Fibroblast of gingiva (primary cell): ENCODE measurements around the gene PDS5A.
A peak's percentile ranks its signal among the peaks of the same experiment; 100 is the strongest.
"Not testable (repeated sequence)": the region's sequence is repeated elsewhere in the genome, so short reads cannot be mapped to it uniquely, and the experiment has no call there.

Experiments used
- DNase-seq: peaks from one replicate; pipeline ENCODE4 v3.0.0-alpha.2; 2011; ENCODE audit warnings: low read depth

The PDS5A gene

DNA sequence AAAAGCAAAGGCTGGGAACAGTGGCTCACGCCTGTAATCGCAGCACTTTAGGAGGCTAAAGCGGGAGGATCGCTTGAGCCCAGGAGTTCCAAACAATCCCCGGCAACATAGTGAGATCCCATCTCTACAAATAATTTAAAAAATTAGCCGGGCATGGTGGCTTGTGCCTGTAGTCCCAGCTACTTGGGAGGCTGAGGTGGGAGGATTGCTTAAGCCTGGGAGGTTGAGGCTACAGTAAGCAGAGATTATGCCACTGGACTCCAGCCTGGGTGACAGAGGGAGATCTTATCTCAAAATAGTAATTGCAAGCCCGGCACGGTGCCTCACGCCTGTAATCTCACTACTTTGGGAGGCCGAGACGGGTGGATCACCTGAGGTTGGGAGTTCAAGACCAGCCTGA is 139.3 kb downstream of the PDS5A start:
- DNase-seq: not testable (repeated sequence)

DNA sequence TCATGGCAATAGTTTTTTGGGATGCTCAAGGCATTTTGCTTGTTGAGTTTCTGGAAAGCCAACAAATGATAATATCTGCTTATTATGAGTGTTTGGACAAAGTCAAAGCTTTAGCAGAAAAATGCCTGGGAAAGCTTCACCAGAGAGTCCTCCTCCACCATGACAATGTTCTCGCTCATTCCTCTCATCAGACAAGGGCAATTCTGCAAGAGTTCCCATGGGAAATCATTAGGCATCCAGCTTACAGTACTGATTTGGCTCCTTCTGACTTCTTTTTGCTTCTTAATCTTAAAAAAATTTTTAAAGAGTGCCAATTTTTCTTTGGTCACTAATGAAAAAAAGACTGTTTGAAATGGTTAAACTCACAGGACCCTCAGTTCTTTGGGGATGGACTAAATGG is 143.4 kb downstream of the PDS5A start:
- peak; percentile 36 for DNase-seq

DNA sequence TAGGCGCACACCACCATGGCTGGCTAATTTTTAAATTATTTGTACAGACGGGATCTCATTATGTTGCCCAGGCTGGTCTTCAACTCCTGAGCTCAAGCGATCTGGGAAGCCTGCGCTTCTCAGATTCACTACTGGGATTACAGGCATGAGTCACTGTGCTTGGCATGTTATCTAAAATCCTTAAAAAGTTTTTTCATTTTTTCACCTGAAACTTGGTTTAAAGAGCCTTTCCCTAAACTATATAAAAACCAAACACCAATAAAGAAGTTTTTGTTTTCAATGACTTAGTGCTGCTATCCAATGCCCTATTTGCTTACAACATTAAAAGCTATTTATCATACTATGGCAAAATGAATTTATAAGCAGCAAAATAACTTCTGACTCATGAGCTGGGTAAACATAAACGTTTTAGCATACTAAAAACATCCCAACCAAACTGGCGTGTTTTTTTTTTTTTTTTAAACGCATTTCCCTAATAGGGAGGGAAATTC is 151.9 kb downstream of the PDS5A start:
- peak; percentile 32 for DNase-seq

DNA sequence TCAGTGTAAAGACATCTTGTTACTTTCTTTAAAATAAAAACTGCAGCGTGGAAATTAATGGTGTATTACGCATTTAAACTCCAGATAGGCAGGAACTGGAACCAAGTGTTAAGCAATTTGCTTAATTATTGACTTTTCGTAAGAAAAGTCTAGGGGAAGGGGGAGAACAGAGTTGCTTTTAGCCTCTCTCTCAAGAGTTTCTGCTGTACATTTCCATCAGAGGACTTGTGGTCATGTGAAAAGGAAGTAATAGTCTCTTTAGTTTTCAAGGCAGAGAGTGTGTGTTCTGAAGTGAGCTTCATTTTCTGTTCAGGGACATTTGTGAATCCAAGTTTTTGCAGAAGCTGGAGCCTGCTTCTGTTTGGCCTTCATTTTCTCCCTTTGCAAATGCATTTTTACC is 152.6 kb downstream of the PDS5A start:
- DNase-seq: no peak

DNA sequence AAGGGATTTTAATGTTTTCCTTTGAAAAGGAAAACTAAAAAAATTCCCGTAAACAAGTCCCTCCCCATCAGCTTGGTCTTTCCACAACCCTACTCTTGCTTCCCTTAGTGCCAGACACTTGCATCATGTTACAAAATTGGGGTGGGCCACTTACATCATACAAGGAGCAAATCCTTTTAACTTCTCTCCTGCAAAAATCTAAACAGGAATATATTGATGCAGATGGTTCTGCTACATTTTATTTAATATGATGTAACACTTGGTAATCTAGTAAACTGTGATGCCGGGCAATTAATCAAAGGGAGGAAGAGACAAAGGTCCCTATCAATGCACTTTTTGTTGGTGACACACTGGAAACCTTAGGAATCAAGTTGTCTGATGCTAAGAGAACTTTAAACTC is 154.5 kb downstream of the PDS5A start:
- DNase-seq: peak; percentile 56

DNA sequence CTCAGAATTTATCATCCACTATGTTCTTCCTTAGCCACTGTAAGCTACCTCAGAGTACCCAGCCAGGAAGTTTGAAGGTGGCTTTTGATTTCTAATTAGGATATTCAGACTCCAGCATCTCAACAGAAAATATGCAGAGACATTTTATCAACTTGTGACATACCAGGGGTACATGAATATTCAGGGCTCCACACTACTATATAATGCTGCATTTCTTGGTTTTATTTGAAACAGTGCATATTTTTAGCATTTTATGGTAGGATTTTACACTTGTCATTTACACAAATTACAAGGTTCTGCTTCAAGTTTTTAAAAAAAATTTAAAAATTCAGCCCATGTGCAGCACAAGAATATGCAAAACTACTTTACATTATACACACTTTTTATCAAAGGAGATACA is 155.0 kb downstream of the PDS5A start:
- DNase-seq: no peak

DNA sequence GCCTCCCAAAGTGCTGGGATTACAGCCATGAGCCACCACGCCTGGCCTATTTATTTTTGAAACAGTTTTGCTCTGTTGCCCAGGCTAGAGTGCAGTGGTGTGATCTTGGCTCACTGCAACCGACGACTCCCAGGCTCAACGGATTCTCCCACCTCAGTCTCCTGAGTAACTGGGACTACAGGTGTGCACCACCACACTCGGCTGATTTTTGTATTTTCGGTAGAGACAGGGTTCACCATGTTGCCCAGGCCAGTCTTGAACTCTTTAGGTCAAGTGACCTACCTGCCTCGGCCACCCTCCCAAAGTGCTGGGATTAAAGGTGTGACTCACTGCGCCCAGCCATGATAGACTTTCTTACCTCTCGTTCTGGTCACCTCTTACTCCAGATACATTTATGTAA is 155.8 kb downstream of the PDS5A start:
- DNase-seq: no peak

DNA sequence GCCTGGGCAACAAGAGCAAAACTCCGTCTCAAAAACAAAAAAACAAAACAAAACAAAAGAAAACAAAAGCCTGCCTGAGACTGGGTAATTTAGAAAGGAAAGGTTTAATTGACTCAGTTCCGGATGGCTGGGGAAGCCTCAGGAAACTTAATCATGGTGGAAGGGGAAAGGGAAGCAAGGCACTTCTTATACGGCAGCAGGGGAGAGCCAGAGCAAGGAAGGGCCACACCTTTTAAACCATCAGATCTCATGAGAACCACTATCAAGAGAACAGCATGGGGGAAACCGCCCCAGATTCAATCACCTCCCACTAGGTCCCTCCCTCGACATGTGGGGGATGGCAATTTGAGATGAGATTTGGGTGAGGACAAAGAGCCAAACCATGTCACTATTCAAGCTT is 157.5 kb downstream of the PDS5A start:
- no peak for DNase-seq

DNA sequence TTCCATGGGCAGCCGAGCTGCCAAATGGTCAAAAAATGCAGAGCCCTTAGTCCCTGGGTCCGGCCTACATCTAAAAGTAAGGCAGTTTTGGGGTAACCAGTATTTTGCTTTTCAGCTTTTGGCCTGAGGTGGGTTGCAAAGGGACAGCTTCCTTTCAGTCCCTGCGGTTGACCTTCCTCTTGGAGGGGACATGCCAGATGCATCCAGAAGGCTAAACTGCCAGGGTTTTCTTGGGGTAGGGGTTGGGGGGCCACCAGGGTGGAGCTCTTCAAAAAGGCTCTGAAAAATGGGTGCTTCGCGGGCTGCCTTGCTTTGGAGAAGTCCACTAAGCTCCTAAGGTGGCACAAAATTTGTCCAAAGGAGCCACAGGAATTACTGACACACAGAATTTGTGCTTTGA is 159.1 kb downstream of the PDS5A start:
- DNase-seq: no peak

DNA sequence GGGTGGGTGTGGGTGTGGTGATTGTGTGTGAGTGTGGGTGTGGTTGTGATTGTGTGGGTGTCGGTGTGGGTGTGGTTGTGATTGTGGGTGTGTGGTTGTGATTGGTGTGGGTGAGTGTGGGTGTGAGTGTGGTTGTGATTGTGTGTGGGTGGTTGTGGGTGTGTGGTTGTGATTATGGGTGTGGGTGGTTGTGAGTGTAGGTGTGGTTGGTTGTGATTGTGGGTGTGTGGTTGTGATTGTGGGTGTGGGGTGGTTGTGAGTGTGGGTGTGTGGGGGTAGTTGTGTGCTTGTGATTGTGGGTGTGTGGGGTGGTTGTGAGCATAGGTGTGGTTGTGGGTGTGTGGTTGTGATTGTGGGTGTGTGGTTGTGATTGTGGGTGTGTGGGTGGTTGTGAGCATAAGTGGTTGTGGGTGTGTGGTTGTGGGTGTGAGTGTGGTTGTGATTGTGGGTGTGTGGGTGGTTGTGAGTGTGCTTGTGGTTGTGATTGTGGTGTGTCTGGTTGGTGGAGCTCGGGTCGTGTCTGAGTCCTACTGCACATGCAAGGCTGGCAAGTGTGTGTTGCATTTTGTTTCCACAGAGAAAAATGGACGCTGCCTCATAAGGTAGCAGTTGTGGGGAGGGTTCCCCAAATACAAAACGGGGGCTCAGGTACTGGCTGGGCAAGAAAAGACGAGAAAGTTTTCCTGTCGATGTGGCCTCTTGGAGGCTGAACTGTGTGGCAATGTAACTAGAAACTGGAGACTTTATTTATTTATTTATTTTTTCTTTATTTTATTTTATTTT is 163.1 kb downstream of the PDS5A start:
- peak; percentile 36 for DNase-seq

DNA sequence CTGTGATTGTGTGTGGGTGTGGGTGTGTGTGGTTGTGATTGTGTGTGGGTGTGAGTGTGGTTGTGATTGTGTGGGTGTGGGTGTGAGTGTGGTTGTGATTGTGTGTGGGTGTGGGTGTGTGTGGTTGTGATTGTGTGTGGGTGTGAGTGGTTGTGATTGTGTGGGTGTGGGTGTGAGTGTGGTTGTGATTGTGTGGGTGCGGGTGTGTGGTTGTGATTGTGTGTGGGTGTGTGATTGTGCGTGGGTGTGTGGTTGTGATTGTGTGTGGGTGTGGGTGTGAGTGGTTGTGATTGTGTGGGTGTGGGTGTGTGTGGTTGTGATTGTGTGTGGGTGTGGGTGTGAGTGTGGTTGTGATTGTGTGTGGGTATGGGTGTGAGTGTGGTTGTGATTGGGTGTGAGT is 163.9 kb downstream of the PDS5A start:
- DNase-seq: not testable (repeated sequence)

DNA sequence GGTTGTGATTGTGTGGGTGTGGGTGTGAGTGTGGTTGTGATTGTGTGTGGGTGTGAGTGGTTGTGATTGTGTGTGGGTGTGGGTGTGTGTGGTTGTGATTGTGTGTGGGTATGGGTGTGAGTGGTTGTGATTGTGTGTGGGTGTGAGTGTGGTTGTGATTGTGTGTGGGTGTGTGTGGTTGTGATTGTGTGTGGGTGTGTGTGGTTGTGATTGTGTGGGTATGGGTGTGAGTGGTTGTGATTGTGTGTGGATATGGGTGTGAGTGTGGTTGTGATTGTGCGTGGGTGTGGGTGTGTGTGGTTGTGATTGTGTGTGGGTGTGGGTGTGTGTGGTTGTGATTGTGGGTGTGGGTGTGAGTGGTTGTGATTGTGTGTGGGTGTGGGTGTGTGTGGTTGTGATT is 164.7 kb downstream of the PDS5A start:
- DNase-seq: not testable (repeated sequence)

DNA sequence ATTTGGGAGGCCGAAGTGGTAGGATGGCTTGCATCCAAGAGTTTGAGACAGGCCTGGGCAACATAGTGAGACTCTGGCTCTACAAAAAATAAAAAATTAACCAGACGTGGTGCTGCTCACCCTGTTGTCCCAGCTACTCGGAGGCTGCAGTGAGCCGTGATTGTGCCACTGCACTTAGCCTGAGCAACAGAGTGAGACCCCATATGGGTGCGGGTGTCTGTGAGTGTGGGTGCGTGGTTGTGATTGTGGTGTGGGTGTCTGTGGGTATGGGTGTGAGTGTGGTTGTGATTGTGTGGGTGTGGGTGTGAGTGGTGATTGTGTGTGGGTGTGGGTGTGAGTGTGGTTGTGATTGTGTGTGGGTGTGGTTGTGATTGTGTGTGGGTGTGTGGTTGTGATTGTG is 165.2 kb downstream of the PDS5A start:
- DNase-seq: no peak

DNA sequence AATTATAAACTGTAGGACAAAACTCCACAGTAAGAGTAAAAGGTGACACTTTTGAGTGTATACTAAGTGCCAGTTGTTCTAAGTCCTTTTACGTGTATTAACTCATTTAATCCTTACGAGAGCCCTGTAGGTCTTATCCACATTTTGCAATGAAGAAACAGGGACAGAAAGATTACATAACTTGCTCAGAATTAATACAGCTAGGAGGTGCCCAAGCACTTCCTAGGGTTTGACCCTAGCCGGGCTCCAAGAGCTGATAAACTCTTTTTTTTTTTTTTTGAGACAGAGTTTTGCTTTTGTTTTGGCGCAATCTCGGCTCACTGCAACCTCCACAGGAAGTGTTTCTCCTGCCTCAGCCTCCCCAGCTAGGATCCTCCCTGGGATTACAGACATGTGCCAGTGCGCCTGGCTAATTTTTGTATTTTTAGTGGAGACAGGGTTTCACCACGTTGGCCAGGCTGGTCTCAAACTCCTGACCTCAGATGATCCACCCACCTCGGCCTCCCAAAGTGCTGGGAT is 169.4 kb downstream of the PDS5A start:
- DNase-seq: no peak

DNA sequence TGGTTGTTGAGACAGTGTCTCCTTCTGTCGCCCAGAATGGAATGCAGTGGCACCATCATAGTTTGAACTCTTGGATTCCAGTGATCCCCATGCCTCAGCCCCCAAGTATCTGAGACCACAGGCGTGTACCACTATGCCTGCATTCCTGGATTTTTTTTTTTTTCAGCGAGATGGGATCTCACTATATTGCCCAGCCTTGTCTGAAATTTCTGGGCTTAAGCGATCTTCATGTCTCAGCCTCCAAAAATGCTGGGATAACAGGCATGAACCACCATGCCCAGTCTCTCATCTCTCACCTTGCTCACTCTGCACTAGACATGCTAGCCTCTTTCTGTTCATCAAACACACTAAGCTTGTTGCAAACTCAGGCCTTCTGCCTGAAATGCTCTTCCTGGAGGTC is 175.7 kb downstream of the PDS5A start:
- no peak for DNase-seq

DNA sequence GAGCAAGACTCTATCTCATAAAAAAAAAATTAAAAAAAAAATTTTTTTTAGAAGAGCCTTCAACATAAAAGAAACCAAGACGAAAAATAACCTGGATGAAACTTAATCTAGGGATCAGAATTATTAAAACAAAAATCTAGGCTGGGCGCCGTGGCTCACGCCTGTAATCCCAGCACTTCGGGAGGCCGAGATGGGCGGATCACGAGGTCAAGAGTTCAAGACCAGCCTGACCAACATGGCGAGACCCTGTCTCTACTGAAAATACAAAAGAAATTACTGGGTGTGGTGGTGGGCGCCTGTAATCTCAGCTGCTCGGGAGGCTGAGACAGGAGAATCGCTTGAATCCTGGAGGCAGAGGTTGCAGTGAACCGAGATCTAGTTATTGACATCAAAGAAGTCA is 184.7 kb downstream of the PDS5A start:
- DNase-seq: not testable (repeated sequence)

DNA sequence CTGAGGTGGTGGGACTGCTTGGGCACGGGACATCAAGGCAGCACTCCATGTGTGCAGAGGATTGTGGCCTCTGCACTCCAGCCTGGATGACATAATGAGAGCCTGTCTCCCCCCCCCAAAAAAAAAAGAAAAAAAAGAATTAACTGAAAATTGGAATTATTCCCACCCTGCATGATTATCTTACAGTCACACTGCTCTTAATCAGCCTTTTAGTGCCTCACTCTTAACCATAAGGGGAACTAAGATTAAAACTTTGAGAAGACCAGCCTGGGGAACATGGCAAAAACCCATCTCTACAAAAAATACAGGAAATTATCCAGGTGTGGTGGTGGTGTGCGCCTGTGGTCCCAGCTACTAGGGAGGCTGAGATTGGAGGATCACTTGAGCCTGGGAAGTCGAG is 185.2 kb downstream of the PDS5A start:
- DNase-seq: no peak

DNA sequence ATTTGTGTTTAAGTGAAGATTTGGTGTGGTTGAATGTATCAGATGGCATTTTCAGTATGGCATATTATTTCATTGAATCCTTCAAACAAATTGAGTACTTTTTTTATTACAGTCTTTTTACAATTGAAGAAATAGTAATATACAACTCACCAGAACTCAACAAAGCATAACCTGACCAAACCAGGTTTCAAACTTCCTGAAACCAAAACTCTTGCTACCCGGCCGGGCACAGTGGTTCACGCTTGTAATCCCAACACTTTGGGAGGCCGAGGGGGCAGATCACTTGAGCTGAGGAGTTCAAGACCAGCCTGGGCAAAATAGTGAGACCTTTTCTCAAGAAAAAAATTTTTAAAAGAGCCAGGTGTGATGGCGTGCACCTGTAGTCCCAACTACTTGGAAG is 185.6 kb downstream of the PDS5A start:
- DNase-seq: no peak

DNA sequence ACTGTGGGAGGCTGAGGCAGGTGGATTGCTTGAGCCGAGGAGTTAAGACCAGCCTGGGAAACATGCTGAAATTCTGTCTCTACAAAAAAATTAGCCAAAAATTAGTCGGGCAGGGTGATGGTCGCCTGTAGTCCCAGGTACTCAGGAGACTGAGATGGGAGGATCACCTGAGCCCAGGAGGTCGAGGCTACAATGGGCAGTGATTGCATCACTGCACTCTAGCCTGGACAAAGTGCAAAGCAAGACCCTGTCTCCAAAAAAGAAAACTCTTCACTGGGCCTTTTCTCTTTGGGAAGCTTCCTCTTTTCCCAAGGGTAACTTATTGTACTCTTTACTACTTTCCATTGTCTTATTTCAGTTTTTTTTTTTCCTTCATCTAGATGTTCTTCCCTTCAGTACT is 190.9 kb downstream of the PDS5A start:
- no peak for DNase-seq

DNA sequence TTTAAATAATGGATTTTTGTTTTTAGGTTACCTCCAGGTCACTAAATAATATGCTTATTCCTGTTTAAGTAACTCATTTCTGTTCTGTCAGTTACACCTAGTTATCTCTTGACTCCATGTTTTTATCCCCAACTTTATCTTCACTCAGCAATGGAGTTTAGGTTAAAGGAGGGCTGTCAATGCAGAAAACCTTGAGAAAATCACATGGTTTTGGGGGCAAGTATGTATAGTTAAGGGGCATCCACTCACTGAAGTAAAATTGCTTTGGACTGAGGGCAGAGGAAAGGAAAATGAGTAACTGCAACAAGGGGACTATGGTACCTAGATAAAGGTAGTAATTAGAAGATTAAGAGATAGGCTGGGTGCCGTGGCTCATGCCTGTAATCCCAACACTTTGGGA is 192.6 kb downstream of the PDS5A start:
- no peak for DNase-seq

DNA sequence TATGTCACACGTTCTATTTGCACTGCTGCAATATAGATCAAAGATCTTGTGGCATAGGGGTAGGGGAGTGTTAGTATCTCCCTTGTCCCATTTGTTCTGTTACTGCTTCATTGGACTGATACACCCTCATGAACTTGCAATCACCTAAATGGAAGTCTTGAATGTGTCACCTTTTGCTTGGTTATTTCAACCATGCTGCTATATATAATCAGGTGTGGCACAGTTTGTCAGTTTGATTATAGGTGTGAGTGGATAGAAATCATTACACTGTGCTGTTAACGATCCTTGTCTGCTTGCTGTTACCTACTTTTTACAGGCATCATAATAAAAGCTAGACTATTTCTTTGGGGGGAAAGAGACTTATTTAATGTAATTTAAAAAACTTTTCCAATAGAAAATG is 195.7 kb downstream of the PDS5A start:
- DNase-seq: not testable (repeated sequence)
